ENCODE measurements around the gene GNG3.

Gene GNG3

GRCh38 chr11:62752177-62752785 is 44.8 kb downstream of the GNG3 start:
- no CpG with 5 or more reads among the region's 14 CpGs for WGBS (ENCODE audit: extremely low coverage, insufficient coverage, insufficient read length)
- no peak overlapping the region for H2AFZ ChIP-seq (ENCODE audit: insufficient read depth, low read length, poor library complexity)
- H4K91ac ChIP-seq (ENCODE audit: low read depth, low read length): peak overlapping the region; percentile 21
- H4K8ac ChIP-seq (ENCODE audit: low read depth, low read length): no peak overlapping the region
- no peaks in the 10 kb centered on the region for H3K27me3 ChIP-seq (ENCODE audit: insufficient read depth, low read length)
- H3K9ac ChIP-seq (ENCODE audit: low read length): no peak overlapping the region
- peaks cover 5% of the 10 kb centered on the region for H3K79me2 ChIP-seq (ENCODE audit: control insufficient read depth, insufficient read depth, low read length, poor library complexity)
- H3K9me3 ChIP-seq (ENCODE audit: insufficient read depth, low read depth, low read length): no peaks in the 10 kb centered on the region
- no peak overlapping the region for H3K27ac ChIP-seq (ENCODE audit: low read depth, low read length)
- peaks cover 12 to 18% of the 10 kb centered on the region in 2 experiments for H3K4me1 ChIP-seq (ENCODE audit: control insufficient read depth in 1 of 2, insufficient read depth in 2 of 2, low read length in 2 of 2)
- DNase-seq: peak; percentile 89 to 90
- H3K4me2 ChIP-seq (ENCODE audit: low read length): no peak overlapping the region
- H3K14ac ChIP-seq (ENCODE audit: low read length): no peak overlapping the region
- no peak overlapping the region for H2BK12ac ChIP-seq (ENCODE audit: low read length)
- H4K12ac ChIP-seq (ENCODE audit: low read depth, low read length): no peak overlapping the region
- H3K18ac ChIP-seq (ENCODE audit: low read length): no peak overlapping the region
- no peak overlapping the region for H2AK5ac ChIP-seq (ENCODE audit: low read length)
- H3K36me3 ChIP-seq (ENCODE audit: control insufficient read depth in 1 of 2, insufficient read depth in 2 of 2, low read length in 2 of 2): peaks cover 0 to 2% of the 10 kb centered on the region in 2 experiments
- no peak overlapping the region for H3K23ac ChIP-seq (ENCODE audit: low read length)
- peaks cover 11% of the 10 kb centered on the region for H3K79me1 ChIP-seq (ENCODE audit: low read length)
- H3K4ac ChIP-seq (ENCODE audit: low read depth, low read length): no peak overlapping the region
- H3K4me3 ChIP-seq (ENCODE audit: low read depth, low read length): no peak overlapping the region
- H2BK120ac ChIP-seq (ENCODE audit: insufficient read depth, low read length, poor library complexity): no peak overlapping the region
- H2BK5ac ChIP-seq (ENCODE audit: low read depth, low read length, poor library complexity): no peak overlapping the region

DNA sequence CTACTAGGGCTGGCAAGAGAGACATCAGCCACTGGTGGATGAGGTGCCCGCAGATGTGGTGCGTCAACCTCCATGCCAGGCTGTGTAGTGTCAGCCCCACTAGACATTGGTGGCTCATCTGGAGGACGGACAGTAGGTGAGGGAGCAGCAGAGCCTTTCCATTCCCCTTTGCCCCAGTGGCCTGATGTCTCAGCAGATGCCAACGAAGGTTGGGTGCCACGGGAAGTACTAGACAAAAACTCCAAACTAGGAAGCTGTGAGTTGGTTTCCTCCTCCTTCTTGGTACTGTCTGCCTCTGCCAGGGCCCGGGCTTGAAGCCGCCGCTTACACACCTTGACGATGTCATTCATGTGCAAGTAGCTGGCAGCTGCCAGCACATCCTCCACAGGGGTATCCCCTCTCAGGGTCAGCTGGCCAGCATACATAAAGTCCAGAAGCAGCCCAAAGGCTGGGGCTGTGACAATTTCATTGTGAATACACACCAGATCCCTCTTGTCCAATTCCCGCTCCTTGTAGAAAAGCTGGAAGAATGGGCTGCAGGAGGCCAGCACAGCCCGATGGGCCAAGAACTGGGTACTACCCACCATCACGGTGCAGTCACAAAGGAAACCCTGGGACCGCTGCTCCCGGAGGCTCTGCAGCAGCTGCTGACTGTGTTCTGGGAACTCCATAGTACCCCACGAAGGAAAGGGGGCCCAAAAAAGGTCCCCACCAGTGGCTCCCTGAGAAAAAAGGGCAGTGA is 45.7 kb downstream of the GNG3 start:
- peak overlapping the region; percentile 73 for H3K4ac ChIP-seq (ENCODE audit: low read depth, low read length)
- peak overlapping the region; percentile 86 for H4K8ac ChIP-seq (ENCODE audit: low read depth, low read length)
- H3K14ac ChIP-seq (ENCODE audit: low read length): peak overlapping the region; percentile 65
- H3K79me1 ChIP-seq (ENCODE audit: low read length): peaks cover 11% of the 10 kb centered on the region
- peak overlapping the region; percentile 31 for H3K4me2 ChIP-seq (ENCODE audit: low read length)
- H3K4me3 ChIP-seq (ENCODE audit: low read depth, low read length): no peak overlapping the region
- no peaks in the 10 kb centered on the region for H3K27me3 ChIP-seq (ENCODE audit: insufficient read depth, low read length)
- peak overlapping the region; percentile 70 for H2AK5ac ChIP-seq (ENCODE audit: low read length)
- peak overlapping the region; percentile 73 for H4K12ac ChIP-seq (ENCODE audit: low read depth, low read length)
- peaks cover 12 to 18% of the 10 kb centered on the region in 2 experiments for H3K4me1 ChIP-seq (ENCODE audit: control insufficient read depth in 1 of 2, insufficient read depth in 2 of 2, low read length in 2 of 2)
- no CpG with 5 or more reads among the region's 15 CpGs for WGBS (ENCODE audit: extremely low coverage, insufficient coverage, insufficient read length)
- peak overlapping the region; percentile 44 for H3K18ac ChIP-seq (ENCODE audit: low read length)
- no peak overlapping the region for H2BK12ac ChIP-seq (ENCODE audit: low read length)
- DNase-seq: peak; percentile 38 to 61
- H3K27ac ChIP-seq (ENCODE audit: low read depth, low read length): peak overlapping the region; percentile 12
- no peaks in the 10 kb centered on the region for H3K9me3 ChIP-seq (ENCODE audit: insufficient read depth, low read depth, low read length)
- peaks cover 0 to 2% of the 10 kb centered on the region in 2 experiments for H3K36me3 ChIP-seq (ENCODE audit: control insufficient read depth in 1 of 2, insufficient read depth in 2 of 2, low read length in 2 of 2)
- no peak overlapping the region for H3K23ac ChIP-seq (ENCODE audit: low read length)
- H2BK5ac ChIP-seq (ENCODE audit: low read depth, low read length, poor library complexity): peak overlapping the region; percentile 24
- peaks cover 5% of the 10 kb centered on the region for H3K79me2 ChIP-seq (ENCODE audit: control insufficient read depth, insufficient read depth, low read length, poor library complexity)
- H4K91ac ChIP-seq (ENCODE audit: low read depth, low read length): peak overlapping the region; percentile 79
- peak overlapping the region; percentile 52 for H2BK120ac ChIP-seq (ENCODE audit: insufficient read depth, low read length, poor library complexity)
- no peak overlapping the region for H3K9ac ChIP-seq (ENCODE audit: low read length)
- H2AFZ ChIP-seq (ENCODE audit: insufficient read depth, low read length, poor library complexity): peak overlapping the region; percentile 37

DNA sequence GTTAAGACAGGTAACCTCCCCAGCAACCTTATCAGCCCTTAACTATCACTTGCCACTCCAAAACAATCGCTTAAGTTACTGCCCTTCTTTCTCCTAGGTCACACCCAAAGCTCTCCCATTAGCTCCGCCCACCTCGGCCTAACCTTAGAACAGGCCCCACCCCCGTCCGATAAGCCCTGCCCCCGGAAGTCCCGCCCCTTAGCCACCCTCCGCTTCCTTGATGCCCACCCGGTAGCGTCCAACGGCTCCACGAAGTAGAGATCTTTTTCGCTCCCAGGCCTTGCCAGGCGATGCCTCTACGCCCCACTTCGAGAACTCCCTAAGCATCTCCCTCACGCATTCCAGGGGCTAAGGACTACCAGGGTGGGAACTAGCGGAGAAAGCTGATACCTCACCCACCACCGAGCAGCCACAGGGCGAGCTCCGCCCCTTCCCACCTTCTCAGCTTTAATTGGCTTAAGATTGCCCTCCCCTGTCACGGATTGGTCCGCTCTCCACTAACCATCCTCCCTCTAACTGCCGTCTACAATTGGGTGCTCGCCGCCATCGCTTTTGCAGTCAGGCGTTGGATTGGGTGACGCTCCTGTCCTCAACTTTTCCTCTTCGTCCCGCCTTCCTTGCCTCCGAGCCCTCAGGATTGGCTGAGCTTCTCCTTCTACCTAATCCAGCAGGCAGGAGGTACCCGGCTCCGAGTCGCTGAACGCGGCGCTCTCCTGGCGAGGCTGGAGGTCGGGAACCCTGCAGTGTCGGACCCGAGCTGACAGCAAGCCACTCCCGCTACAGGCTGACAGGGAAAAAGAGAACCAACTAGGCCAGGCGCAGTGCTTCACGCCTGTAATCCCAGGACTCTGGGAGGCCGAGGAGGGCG is 46.5 kb downstream of the GNG3 start, which contains the start of gene ZBTB3:
Gene ZBTB3 (minus strand): TSS at position 425 of the 868 bp plus-strand sequence. CDS start 496 bp downstream, outside the sequence.
- H3K36me3 ChIP-seq (ENCODE audit: control insufficient read depth in 1 of 2, insufficient read depth in 2 of 2, low read length in 2 of 2): peaks cover 0 to 2% of the 10 kb centered on the region in 2 experiments

GRCh38 chr11:62755086-62755615 is 47.7 kb downstream of the GNG3 start:
- no peak overlapping the region for H2BK120ac ChIP-seq (ENCODE audit: insufficient read depth, low read length, poor library complexity)
- H4K12ac ChIP-seq (ENCODE audit: low read depth, low read length): no peak overlapping the region
- WGBS (ENCODE audit: extremely low coverage, insufficient coverage, insufficient read length): no CpG with 5 or more reads among the region's 10 CpGs
- DNase-seq: no peak
- H3K9me3 ChIP-seq (ENCODE audit: insufficient read depth, low read depth, low read length): no peaks in the 10 kb centered on the region
- H2AFZ ChIP-seq (ENCODE audit: insufficient read depth, low read length, poor library complexity): no peak overlapping the region
- no peak overlapping the region for H3K9ac ChIP-seq (ENCODE audit: low read length)
- no peak overlapping the region for H3K4ac ChIP-seq (ENCODE audit: low read depth, low read length)
- no peak overlapping the region for H2AK5ac ChIP-seq (ENCODE audit: low read length)
- no peaks in the 10 kb centered on the region for H3K27me3 ChIP-seq (ENCODE audit: insufficient read depth, low read length)
- H2BK5ac ChIP-seq (ENCODE audit: low read depth, low read length, poor library complexity): no peak overlapping the region
- H3K4me2 ChIP-seq (ENCODE audit: low read length): no peak overlapping the region
- no peak overlapping the region for H3K4me3 ChIP-seq (ENCODE audit: low read depth, low read length)
- H3K79me1 ChIP-seq (ENCODE audit: low read length): peaks cover 11% of the 10 kb centered on the region
- no peak overlapping the region for H4K91ac ChIP-seq (ENCODE audit: low read depth, low read length)
- peaks cover 0 to 2% of the 10 kb centered on the region in 2 experiments for H3K36me3 ChIP-seq (ENCODE audit: control insufficient read depth in 1 of 2, insufficient read depth in 2 of 2, low read length in 2 of 2)
- no peak overlapping the region for H3K14ac ChIP-seq (ENCODE audit: low read length)
- no peak overlapping the region for H4K8ac ChIP-seq (ENCODE audit: low read depth, low read length)
- H2BK12ac ChIP-seq (ENCODE audit: low read length): no peak overlapping the region
- no peak overlapping the region for H3K18ac ChIP-seq (ENCODE audit: low read length)
- H3K4me1 ChIP-seq (ENCODE audit: control insufficient read depth in 1 of 2, insufficient read depth in 2 of 2, low read length in 2 of 2): peaks cover 12 to 18% of the 10 kb centered on the region in 2 experiments
- no peak overlapping the region for H3K23ac ChIP-seq (ENCODE audit: low read length)
- H3K27ac ChIP-seq (ENCODE audit: low read depth, low read length): no peak overlapping the region
- H3K79me2 ChIP-seq (ENCODE audit: control insufficient read depth, insufficient read depth, low read length, poor library complexity): peaks cover 5% of the 10 kb centered on the region

More for the DNA sequence above, 46.5 kb downstream of the GNG3 start, which contains the start of gene ZBTB3:
- DNase-seq: peak; percentile 98 to 99
- no peaks in the 10 kb centered on the region for H3K27me3 ChIP-seq (ENCODE audit: insufficient read depth, low read length)
- peak within 1 kb of the TSS; percentile 23 for H2BK12ac ChIP-seq (ENCODE audit: low read length)
- H3K79me1 ChIP-seq (ENCODE audit: low read length): peaks cover 11% of the 10 kb centered on the region
- H3K4me2 ChIP-seq (ENCODE audit: low read length): peak within 1 kb of the TSS; percentile 83
- H3K79me2 ChIP-seq (ENCODE audit: control insufficient read depth, insufficient read depth, low read length, poor library complexity): peaks cover 5% of the 10 kb centered on the region
- H3K23ac ChIP-seq (ENCODE audit: low read length): no peak within 1 kb of the TSS
- peak within 1 kb of the TSS; percentile 45 for H2BK5ac ChIP-seq (ENCODE audit: low read depth, low read length, poor library complexity)
- no peaks in the 10 kb centered on the region for H3K9me3 ChIP-seq (ENCODE audit: insufficient read depth, low read depth, low read length)
- H2AFZ ChIP-seq (ENCODE audit: insufficient read depth, low read length, poor library complexity): peak within 1 kb of the TSS; percentile 90
- peak within 1 kb of the TSS; percentile 83 for H3K14ac ChIP-seq (ENCODE audit: low read length)
- H2AK5ac ChIP-seq (ENCODE audit: low read length): peak within 1 kb of the TSS; percentile 70
- peak within 1 kb of the TSS; percentile 87 for H3K4me3 ChIP-seq (ENCODE audit: low read depth, low read length)
- peak within 1 kb of the TSS; percentile 55 for H3K18ac ChIP-seq (ENCODE audit: low read length)
- H3K27ac ChIP-seq (ENCODE audit: low read depth, low read length): peak within 1 kb of the TSS; percentile 77
- peaks cover 12 to 18% of the 10 kb centered on the region in 2 experiments for H3K4me1 ChIP-seq (ENCODE audit: control insufficient read depth in 1 of 2, insufficient read depth in 2 of 2, low read length in 2 of 2)
- H3K4ac ChIP-seq (ENCODE audit: low read depth, low read length): peak within 1 kb of the TSS; percentile 73
- peak within 1 kb of the TSS; percentile 92 for H4K12ac ChIP-seq (ENCODE audit: low read depth, low read length)
- peak within 1 kb of the TSS; percentile 54 for H2BK120ac ChIP-seq (ENCODE audit: insufficient read depth, low read length, poor library complexity)
- no CpG with 5 or more reads among the region's 47 CpGs for WGBS (ENCODE audit: extremely low coverage, insufficient coverage, insufficient read length)
- peak within 1 kb of the TSS; percentile 77 for H3K9ac ChIP-seq (ENCODE audit: low read length)
- peak within 1 kb of the TSS; percentile 85 for H4K91ac ChIP-seq (ENCODE audit: low read depth, low read length)
- peak within 1 kb of the TSS; percentile 94 for H4K8ac ChIP-seq (ENCODE audit: low read depth, low read length)
